Measurements from ENCODE around the gene PPARD. TPM values are rescaled to one million over a fixed set of nuclear protein-coding genes. Genes with fewer than 3 reads are reported as not detected.
"Not testable (repeated sequence)": the region's sequence is repeated elsewhere in the genome, so short reads cannot be mapped to it uniquely, and the experiment has no call there.

Gene PPARD
- total RNA-seq, 1 donor from 2014 or later: 17.5 TPM

DNA sequence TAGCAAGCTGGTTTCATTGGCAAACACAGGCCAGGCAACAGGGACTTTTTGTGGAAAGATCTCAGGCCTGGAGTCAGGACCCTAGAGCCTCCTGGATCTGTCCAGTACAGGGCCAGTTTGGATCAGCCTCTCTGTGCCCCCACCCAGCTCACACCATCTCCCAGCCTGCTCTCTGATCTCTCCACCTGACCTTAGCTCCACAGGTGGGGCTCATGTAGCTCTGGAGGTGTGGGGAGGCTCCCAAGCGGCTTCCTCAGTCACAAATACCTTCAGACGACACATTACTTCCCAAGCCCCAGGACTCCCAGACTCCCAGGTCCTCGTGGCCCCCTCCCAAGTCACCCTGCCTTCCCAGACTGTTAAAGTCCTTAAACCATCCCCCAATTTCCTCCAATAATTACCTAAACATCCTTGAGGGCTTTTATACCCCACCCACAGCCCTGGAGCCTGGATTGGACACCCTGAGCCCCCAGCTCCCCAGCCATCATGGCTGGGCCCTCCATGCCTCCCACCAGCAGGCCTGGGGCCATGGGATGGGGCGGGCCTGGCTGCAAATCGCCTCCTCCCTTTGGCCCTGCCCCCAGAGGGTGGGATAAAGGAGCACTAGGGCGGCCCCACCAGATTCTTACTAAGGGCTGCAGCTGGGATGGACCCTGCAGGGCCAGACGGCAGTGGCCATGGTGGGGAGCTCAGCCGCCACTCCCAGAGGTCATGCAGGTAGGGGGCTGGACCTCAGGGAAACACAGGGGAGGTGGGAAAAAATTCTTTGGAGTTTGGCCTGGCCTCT lies 93.9 kb downstream of the PPARD start:
- no peak for DNase-seq (ENCODE audit: low spot score)

DNA sequence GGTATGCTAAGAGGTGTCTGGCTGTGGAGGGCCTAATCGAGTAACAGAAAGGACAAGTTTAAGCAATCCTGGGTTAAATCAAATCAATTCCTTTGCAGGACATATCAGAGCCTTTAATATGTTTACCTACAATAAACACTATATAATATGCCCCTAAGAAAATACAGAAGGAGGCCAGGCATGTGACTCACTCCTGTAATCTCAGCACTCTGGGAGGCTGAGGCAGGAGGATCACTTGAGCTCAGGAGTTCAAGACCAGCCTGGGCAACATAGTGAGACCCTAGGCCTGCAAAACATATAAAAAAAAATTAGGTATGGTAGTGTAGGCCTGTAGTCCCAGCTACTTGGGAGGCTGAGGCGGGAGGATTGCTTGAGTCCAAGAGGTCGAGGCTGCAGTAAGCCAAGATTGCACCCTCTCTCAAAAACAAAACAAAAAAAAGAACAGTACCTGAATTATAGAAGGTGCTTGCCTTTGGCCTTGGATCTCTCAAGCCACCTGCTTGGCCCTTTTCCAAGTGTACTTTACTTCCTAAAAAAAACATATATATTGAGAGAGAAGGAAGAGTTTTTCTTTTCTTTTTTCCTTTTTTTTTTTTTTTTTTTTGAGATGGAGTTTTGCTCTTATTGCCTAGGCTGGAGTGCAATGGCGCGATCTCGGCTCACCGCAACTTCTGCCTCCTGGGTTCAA lies 96.2 kb downstream of the PPARD start:
- not testable (repeated sequence) for DNase-seq (ENCODE audit: low spot score)

DNA sequence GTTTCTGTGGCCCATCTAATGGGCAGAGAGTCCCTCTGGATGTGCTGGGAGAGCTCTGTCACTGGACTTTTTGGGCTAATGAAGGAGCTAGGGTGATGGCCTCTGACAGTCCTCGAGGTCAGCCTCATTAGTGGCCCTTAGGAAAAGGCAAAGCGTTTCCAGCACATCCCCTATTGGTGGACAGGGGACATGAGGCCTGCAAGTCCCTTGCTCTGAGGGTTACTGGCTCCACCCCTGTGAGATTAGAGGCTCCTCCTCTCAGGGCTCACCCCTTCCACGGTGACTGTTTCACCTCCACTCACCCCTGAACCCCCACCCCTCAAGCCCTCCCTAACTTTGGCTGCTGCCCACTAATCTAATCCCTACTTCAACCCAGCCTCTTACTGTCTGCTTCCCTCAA lies 97.0 kb downstream of the PPARD start:
- DNase-seq (ENCODE audit: low spot score): no peak

DNA sequence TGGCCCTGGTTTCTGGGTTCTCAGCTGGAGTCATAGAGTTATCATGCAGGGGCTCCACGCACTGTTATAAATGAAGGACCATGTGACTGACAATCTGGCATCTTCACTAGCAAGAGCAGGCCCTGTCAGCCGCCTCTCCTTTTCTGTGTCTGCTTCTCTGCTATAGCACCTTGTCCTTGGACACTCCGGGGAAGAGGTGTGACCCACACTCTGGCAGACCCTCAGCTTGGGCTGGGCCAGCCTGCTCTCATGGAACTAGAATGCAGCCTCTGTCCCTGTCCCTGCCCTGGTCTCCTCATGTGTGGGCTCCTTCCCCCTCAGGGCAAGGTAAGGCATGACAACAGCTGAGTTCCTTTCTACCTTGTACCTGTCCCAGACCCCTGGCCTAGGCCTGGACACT lies 98.8 kb downstream of the PPARD start:
- no peak for DNase-seq (ENCODE audit: low spot score)

DNA sequence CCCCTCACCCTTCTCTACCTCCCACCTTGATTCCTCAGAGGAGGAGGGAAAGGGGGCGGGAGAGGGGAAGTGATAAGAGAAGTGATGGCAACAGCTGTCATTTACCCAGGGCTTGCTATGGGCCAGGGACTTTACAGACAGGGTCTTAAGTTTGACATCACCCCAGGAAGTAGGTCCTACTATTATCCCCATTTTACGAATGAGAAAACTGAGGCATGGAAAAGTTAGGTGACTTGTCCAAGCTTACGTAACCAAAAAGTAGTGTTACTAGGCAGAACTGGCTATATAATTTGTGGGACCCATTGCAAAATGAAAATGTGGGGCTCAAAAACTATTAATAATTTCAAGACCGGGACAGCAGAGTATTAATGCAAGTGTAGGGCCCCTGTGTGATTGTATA lies 99.3 kb downstream of the PPARD start:
- no peak for DNase-seq (ENCODE audit: low spot score)

DNA sequence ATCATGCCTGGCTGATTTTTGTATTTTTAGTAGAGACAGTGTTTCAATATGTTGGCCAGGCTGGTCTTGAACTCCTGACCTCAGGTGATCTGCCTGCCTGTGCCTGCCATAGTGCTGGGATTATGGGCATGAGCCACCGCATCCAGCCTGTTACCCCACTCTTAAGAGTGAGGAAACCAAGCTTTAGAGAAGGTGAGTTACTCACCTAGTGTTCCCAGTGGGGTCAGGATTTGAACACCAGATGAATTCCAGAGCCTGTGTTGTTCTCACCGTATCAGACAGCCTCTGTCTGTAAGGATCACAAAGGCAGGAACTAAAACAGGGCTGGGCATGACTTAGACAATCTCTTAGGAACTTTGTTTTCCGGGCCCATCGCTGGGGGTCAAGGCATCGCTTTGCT lies 100.3 kb downstream of the PPARD start:
- DNase-seq (ENCODE audit: low spot score): no peak

DNA sequence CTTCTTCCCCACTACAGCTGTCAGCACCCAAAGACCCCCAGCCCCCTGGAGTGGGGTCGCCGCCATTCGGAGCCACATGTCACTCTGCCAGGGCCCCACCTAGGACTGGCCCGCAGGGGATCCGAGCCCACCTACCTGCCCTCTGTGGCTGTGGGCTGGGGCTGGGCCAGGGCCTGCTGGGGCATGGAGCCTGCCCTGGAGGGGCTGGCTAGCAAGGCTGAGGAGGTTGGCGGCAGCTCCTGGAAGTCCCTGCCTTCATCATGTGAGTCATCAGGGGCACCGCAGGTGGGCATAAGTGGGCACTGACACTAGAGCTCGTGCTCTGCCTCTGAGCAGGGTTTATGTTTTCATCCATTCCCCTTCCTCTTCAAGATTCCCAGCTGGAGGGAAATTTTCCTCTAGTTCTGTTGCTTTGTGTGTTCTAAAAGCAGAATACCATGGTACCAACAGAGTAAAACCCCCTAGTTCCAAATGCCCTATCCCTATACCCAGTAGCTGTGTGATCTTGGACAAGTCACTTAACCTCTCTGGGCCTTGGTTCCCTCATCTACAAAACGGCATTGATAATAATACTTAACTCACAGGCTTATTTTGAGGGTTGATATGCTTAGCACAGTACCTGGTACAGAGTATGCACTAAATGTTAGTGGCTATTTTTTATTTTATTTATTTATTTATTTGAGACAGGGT lies 101.1 kb downstream of the PPARD start:
- DNase-seq (ENCODE audit: low spot score): no peak

DNA sequence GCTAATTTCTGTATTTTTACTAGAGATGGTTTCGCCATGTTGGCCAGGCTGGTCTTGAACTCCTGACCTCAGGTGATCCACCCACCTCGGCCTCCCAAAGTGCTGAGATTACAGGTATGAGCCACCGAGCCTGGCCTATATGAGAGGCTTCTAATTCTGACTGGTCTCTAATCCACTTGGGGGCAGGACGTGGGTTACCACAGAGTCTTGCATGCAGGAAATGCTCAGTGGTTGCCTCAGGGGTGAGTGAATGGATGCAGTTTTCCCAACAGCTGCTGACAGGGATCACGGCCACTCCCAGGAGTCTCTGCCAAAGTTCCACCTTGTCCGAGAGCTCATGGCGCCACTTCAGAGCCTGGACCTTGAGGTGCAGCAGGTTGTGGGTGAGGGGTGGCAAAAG lies 103.3 kb downstream of the PPARD start:
- DNase-seq (ENCODE audit: low spot score): no peak

DNA sequence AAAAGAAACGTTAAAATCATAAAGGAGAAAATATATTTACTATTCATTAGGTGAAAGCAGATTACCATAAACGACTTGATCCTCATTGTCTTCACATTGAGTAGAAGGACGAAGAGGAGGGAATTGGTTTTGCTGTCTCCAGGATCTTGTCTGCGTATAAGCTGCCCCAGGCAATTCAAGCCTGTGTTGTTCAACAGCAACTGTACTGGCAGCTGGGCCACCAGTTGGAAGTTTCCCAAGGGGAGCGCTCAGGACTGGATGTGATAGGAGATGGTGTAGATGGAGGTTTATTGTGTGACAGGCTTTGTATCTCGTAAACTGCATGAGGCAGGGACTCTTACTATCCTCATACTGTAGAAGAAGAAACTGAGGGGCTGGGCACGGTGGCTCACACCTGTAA lies 105.8 kb downstream of the PPARD start:
- no peak for DNase-seq (ENCODE audit: low spot score)

DNA sequence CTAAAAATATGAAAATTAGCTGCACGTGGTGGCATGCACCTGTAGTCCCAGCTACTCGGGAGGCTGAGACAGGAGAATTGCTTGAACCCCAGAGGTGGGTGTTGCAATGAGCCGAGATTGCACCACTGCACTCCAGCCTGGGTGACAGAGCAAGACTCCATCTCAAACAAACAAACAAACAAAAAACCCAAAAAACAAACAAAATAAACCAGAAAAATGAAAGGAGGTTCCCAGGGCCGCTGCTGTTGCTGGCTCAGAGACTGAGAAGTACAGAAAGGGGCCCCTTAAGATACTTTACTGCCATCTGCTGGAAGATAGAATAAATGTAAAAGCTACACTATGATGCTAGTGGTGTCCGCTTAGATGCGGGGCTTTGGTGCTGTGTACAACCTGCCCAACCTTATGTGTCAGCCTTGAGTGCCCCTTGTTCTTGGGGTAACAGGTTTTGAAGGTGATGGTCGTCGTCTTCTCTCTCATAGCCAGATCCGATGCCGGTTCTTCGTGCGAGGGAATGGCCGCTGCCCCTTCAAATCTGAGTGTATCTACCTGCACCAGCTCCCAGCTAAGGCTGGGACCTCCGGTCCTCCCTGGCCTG lies 107.0 kb downstream of the PPARD start:
- no peak for DNase-seq (ENCODE audit: low spot score)

DNA sequence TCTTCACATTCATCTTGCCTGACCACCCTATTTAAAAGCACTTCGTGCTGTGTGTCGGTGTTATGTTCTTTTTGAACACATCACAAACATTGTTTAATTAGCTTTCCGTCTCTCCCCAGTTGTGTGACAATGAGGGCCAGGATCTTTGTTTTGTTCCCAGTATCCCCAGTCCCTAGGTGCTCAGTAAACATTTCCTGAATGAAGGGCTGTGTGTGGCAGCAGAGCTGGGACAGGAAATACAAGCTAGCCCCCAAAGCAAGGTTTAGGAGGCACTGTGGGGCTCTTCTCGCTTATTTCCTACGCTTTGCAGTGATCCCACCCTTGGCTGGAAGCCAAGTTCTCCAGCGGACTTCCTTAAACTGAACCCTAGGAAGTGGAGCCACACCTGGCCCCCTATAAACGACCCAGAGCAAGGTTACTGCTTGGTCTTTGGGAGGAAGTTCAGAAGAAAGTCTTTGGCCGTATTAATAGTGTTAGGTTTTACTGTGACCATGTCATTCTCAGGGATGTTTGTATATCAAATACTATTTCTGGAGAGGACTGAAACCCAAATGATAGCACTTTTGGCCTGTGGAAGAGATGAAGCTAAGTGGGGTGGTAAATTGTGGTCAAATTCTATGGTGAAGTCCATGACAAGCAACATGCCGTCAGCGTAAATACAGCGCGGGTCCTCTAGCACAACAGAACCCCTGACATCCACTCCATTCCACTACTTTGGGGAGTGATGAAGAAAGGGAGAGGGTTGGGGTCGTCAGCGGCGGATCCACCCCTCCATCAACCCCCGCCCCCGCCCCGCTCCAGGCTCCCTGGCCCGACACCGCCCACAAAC lies 109.2 kb downstream of the PPARD start:
- DNase-seq (ENCODE audit: low spot score): no peak

DNA sequence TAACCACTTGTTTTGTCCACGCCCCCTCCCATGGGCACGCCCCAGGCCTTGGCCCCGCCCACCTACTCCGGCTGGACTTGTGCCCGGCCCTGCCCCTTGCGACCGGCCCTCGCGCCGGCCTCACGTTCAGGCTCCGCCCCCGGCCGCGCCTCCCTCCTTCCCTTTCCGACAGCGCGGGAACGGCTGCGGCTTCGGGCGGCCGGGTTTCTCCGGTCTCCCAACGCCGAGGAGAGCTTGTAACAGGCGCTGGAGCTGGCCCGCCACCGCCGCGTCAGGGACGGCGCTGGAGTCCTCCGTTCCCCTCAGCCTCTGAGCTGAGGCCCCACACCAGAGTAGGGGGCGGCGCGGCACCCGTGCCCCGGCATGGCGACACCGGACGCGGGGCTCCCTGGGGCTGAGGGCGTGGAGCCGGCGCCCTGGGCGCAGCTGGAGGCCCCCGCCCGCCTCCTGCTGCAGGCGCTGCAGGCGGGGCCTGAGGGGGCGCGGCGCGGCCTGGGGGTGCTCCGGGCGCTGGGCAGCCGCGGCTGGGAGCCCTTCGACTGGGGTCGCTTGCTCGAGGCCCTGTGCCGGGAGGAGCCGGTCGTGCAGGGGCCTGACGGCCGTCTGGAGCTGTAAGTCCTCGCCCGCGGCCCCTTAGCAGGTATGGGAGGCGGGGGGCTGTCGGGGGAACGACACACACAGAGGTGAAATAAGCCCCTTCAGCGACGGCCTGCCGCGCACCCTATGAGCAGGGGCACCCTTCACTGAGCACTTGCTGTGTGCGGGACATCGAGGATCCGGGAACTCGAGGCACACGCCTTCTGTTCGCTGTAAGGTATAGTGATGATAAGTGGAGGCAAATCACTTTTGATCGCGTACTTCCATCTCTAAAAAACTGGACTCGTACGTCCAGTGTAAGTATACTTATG lies 110.1 kb downstream of the PPARD start, which contains the start of gene FANCE:
TSS of gene FANCE (plus strand) at position 156 of the 908 bp plus-strand sequence. CDS start at position 364, 208 bp downstream.
- peak; percentile 99 for DNase-seq (ENCODE audit: low spot score)

DNA sequence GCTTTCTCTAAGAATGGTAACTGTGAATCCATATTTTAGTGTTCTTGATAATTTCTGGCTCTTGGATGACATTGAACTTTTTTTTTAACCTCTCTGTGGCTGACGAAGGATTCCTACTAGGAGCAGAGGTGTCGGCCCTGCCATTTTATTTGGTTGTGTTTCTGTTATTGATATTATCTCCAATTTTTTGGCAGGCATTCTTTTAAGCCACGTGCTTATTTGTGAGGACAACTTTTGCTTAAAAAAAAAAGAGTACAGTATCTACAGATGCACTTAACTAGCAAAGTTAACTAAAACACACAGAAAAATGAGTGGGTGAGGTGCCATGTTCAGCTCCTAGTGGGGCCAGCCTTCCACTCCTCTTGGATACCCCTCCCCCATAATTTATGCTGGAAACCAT lies 110.9 kb downstream of the PPARD start:
- no peak for DNase-seq (ENCODE audit: low spot score)

DNA sequence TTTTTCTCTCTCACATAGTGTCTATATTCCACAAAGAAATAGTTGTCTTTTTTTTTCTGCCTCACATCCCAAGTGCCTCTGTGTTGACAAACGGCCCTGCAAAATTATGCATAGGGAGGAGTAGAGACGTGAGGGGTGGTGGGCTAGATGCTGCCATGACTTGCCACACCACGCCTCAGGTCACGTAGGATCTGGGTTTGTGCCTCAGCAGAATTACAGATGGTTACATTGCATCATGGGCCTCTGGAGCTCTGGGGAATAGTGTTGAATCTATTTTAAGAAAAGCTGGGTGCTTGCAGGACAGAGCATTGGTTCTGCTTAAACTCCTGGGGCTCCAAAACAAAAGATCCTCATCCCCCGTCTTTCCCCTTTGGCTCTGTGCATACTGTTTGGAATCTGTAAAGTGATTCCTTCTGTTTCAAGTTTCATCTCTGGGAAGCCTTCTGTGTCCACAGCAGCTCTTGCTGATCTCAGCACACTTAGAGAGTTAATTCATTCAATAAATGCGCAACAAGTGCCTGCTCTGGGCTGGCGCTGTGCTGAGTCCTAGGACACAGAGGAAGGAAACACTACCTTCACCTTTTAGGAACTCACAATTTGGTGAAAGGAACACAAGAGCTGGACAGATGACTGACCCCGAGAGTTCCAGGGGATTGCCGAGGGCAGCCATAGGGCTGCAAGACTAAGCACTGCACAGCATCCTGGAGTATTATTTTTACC lies 112.2 kb downstream of the PPARD start:
- DNase-seq (ENCODE audit: low spot score): no peak

DNA sequence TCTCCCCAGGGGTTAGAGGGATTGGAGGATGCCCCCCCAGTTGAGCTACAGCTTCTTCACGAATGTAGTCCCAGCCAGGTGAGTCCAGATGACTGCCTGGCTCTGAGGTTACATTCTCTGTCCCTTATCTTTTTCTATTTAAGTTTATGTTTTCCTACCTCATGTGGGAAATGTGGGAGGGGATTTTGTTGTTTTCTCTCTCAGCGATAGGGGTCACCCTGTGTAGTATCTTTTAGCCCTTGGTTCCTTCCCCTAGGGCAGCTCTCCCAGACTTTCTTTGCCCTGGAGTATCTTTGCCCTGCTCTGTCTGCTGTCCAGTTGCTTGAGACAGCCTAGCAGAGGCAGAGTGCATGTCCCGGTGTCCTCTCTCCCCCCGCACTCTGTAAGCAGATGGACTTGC lies 115.5 kb downstream of the PPARD start:
- no peak for DNase-seq (ENCODE audit: low spot score)

DNA sequence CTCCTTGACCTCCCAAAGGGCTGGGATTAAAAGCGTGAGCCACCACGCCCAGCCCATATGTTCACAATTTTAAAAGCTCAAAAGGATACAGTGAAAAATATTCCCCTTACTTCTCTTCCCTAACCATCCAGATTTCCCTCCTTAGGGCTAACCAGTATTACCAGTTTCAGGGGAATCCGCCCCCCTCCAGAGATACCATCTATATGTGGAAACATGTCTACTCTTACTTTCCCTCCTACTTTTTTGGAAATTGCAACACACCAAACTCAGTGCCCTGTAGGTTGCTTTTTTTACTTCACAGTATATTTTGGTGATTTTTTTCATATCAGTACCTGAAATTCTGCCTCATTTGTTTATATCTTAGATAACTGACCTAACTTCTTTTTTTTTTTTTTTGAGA lies 118.9 kb downstream of the PPARD start:
- no peak for DNase-seq (ENCODE audit: low spot score)

DNA sequence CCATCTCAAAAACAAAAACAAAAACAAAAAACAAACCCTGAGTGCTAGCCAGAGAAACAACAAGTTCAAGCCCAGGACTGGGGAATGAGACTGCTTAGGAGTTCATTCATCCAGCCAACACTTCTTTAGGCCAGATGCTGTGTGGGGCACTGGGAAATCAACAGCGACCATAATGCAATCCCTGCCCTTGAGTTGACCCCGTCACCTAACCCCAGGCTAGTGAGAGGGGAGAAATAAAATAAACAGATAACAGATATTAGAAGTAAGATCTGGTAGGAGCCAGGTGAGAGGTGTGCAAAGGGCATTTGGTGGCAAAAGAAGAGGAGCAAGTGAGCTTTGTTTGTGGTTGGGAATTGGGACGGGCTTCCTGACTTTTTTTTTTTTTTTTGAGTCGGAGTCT lies 120.9 kb downstream of the PPARD start:
- DNase-seq (ENCODE audit: low spot score): no peak

DNA sequence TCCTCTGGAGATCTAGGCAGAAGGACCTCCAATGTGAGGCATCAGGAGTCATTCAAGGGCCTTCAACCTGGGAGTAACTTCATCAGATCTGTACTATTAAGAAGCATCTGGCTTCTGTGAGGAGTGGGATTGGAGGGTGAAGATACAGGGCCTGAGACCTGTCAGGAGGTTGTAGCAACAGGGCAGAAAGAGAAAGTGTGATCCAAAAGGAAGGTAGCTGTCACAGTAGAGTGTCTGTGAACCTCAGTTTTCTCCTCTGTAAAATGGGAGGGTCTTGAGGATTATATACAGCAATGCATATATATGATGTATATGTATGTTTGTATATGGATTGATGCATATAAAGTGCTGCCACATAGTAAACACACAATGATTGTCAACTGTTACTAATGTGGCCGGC lies 123.3 kb downstream of the PPARD start:
- no peak for DNase-seq (ENCODE audit: low spot score)
